ENCODE measurements around the gene INS.
"Not testable (repeated sequence)": the region's sequence is repeated elsewhere in the genome, so short reads cannot be mapped to it uniquely, and the experiment has no call there.

Gene INS

GRCh38 chr11:2130881-2131352 is 30.1 kb downstream of the INS start:
- DNase-seq: no peak

GRCh38 chr11:2129699-2130366 is 31.2 kb downstream of the INS start:
- DNase-seq: no peak

DNA sequence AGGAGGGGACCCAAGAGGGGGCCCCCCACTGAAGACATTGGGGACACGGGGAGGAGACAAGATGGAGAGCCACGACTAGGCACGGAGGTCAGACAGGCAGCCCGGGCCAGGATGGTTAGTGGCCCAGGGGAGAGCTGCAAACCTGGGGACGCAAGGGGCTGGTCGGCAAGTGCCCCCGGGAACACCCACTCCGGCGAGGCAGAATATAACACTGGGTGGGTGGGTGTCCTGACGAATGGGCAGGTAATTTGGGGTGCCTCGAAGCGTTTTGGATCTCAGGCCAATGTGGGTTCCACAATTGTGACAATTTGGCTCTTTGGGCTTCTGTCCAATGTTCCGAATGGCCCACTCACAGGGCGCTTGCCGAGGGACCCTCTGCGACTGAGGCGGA is 31.7 kb downstream of the INS start:
- no peak for DNase-seq

DNA sequence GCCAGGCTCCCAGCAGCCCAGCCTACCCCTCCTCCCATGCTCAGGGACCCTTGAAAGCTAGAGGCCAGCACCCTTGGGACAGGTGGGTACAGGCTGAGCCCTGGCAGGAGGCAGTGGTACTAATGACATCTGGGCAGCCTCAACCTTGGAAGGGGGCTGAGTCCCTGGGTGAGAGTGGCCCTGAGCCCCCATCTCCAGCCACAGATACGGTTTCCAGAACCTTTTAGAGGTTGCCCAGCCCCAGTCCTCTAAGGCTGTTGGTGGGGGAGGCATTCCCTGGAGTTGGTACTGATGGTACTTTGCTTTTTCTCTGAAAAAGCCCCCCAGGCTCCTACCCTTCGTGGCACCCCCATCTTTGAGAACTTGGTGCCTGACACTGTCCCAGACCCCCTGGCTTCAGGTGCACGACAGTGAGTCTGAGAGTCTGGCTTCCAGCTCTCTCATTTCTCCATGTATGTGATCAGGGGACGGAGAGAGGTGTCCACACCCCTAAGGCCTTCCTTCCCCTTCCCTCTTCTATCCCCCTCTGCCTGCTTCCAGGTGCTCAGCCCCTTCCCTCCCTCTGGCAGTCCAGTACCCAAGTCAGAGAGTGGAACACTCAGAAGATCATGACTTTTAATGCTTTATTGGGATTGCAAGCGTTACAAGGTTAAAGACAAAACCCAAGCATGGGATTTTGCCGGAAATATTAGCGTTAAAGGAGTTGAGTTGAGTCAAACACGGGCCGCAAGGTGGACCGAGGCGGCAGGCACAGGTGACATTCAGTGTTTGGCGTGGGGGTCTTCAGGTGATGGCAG is 32.3 kb downstream of the INS start:
- DNase-seq: no peak

- no peak for DNase-seq
Observed at GRCh38 chr11:2128130-2128510, 32.9 kb downstream of the INS start.

GRCh38 chr11:2127482-2128129 is 33.4 kb downstream of the INS start:
- no peak for DNase-seq

DNA sequence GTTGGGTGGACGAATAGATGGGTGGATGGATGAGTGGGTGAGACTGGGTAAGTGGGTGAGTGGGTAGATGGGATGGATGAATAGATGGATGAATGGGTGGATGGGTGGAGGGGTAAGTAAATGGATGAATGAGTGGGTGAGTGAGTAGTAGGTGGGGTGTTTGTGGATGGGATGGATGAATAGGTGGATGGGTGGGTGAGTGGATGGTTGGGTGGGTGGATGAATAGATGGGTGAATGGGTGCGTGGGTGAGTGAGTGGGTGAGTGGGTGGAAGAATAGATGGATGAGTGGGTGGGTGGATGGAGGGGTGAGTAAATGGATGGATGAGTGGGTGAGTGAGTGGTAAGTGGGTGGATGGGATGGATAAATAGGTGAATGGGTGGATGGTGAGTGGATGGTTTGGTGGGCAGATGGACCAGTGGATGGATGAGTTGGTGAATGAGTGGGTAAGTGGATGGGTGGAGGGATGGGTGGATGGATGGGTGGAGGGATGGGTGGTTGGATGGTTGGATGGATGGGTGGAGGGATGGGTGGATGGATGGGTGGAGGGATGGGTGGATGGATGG is 34.4 kb downstream of the INS start:
- no peak for DNase-seq

DNA sequence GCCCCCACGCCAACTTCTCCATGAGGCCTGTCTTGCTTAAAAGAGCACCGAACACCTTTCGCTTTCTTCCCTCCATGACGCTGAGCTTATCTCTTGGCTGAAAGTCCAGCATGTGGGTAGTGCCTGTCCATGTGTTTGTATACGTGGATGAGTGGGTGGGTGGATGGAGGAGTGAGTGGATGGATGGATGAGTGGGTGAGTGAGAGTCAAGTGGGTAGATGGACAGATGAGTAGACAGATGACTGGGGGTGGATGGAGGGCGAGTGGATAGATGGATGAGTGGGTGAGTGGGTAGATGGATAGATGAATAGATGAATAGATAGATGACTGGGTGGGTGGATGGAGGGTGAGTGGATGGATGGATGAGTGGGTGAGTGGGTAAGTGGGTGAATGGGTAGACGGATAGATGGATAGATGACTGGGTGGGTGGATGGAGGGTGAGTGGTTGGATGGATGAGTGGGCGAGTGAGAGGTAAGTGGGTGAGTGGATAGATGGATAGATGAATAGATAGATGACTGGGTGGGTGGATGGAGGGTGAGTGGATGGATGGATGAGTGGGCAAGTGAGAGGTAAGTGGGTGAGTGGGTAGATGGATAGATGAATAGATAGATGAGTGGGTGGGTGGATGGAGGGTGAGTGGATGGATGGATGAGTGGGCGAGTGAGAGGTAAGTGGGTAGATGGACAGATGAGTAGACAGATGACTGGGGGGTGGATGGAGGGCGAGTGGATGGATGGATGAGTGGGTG is 36.1 kb downstream of the INS start:
- DNase-seq: not testable (repeated sequence)

- DNase-seq: no peak
Observed at GRCh38 chr11:2123628-2123960, 37.4 kb downstream of the INS start.

DNA sequence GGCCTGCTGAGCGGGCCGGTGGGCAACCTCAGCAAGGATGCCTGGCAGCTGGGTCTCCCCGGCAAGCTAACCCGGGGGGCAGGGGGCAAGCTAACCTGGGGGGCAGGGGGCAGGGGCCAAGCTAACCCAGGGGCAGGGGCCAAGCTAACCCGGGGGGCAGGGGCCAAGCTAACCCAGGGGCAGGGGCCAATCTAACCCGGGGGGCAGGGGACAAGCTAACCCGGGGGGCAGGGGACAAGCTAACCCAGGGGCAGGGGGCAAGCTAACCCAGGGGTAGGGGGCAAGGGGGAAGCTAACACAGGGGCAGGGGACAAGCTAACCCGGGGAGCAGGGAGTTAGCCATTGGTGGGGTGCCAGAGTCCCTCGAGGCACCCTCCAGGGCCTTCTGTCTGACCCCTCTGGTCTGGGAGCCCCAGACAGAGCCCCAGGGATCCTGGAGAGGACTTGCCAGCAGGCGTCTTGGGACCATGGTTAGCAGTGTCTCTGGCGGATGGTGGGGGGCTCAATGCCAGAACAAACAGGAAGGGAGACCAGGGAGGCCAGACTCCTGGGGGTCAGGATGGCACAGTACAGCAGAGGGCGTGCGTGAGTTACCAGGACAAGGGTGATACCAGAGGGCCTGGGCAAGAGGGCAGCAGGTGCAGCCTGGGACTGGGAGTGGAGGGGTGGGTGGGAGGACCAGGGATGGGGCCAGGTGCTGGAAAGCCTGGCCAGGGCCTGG is 37.9 kb downstream of the INS start:
- no peak for DNase-seq

GRCh38 chr11:2122222-2122906 is 38.6 kb downstream of the INS start:
- DNase-seq: no peak

DNA sequence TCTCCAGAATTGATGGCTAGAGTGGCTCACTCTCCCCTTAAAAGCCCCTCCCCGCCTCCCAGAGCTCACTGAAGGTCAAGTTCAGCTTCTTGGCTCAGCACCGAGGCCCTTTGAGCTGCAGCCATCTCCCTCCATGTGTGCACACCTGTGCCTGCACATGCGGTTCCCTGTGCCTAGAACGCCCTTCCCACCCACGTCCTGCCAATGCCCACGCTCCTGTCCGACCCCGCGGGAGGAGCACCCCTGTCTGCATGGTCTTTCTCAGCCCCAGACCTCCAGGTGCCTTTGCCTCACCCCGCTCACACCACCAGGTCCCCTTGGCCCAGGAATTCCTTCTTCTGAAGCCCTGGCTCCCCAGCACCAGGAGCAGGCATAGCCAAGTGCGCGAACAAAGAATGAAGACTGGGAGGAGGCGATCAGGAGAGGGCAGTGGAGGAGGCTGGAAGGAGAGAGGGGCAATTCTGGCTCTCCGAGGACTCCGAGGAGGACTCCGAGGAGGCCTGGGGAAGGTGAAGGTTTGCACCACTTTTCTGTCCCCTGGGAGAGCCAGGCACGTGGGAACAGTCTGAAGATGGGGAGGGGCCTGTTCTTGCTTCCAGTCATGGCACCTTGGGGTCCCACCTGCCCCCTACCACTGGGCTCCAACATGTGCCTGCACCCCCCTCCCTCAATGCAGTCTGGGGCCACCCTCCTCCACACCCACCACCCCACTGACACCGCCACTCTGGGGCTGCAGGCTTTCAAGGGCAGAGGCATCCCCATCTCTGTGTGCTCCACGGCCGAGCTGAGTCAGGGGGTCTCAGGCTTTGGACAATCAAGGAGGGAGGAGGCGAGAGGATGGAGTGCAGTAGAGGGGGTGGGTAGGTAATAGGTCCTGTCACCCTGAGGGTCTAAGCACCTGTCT is 39.5 kb downstream of the INS start:
- no peak for DNase-seq

DNA sequence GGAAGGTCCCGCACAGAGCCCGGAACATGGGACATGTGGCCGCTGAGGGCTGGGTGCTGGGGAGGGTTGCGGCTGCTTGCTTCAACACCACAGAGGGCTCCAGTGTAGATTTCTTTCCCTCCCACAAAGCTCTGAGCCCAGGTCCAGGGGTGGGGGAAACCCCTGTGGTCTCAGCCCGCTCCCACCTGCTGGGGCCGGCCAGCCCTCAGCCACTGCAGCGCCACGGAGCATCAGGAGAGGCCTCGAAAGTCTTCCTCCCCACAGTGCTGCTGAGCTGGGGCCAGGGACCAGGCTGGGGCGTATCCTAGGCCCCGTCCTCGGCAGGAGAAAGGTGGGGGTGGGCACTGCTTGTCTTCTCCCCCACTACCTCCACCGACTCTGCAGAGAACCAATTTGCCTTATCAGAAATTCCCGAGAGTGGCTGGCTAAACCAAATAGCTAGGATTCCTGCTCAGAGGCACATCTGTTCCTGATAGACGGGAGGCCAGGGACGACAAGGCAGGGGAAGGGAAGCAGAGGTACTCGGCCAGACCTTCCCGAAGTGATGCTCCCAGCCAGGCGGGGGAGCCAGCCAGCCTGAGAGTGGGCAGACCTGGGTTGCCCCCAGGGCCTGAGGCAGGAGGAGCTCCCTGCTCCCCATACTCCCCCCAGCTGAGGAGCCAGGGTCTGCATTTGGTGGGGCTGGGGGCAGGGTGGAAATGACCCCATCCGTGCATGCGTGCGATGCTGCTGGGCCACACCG is 40.5 kb downstream of the INS start:
- DNase-seq: no peak

DNA sequence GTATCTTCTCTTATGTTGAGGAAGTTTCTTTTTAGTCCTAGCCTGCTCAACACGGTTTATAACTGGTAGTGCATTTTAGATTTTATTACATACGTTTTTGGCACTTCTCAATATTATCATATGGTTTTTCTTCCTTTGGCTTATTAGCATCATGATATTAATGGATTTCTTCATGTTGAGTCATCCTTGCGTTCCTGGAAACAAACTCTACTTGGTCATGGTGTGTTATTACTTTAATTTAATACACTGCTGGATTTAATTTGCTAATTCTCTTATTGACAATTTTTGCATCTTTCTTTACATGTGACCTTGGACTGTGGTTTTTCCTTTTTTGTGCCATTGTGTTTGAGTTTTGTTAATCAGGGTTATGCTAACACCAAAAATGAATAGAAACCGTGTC is 42.3 kb downstream of the INS start:
- DNase-seq: no peak

DNA sequence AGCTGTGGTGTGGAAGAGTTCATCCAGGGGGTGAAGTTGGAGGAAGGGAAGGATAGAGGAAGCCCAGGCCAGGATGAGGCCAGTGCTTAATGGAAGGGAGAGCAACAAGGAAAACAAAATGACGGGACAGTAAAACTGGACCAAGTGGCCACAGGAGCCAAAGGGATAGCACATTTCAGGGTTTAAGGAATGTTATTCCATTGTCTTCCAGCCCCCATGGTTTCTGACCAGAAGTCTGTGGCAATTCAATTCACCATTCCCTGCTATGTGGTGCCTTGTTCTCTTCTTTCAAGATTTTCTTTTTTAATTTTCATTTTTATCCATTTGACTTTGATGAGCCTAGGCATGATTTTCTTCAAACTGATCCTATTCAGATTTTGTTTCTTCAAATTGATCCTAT is 44.3 kb downstream of the INS start:
- DNase-seq: no peak

DNA sequence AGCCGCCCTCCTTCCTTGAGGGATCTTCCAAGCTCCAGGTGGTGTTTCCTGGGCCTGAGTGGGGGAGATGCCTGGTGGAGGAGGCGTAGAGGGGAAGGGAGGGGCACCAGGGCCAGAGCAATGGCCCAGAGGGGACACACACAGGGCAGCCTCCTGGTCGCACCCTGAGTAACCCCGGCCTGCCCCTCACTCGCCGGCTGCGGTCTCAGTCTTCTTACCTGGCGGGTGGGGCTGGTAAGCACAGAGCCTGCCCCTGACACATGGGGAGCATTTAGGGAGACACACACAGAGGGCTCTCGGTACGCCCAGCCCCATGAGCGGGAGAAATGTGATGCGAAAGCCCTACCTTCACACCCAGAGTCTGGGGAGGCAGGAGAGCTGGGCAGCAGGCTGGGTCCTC is 45.7 kb downstream of the INS start:
- no peak for DNase-seq

DNA sequence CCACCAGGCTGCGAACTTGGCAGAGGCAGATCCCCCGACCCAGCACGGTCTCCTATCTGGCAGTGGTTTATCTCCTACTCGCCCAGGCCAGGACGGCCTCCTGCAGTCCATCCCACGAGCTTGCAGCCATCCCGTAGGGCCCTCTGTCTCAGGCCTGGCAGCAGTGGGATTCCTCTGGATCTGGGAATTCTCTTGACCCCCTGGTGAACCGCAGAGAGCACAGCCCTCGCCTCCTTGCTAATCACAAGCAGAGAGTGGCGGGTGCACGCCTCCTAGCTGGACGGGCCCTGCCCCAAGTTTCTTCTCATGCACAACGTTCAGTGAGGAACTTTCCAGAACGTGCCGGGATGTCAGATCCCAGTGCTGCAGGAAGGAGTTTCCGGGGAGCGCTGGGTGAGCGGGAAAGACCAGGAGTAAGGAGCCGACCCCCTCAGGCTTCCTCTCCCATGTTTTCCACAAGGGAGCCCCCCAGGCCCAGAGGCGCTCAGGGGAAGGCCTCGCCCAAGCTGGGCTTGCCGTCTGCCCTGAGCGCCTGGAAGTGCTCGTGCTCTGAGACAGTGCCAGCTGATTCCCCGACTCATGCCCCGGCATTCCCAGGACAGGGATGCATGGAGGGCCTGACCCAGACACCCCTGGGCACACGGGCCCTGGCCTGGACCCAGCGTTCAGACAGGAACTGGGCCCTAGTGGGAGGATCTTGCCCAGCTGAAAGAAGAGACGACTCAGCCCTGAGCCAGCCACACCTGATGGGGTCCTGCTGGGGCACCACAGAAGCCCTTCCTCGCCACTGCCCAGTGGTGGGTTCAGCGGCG is 46.4 kb downstream of the INS start:
- DNase-seq: no peak

- no peak for DNase-seq
Observed at GRCh38 chr11:2113776-2114175, 47.2 kb downstream of the INS start.

GRCh38 chr11:2110521-2110920 is 50.5 kb downstream of the INS start:
- DNase-seq: no peak
